ENCODE measurements around the gene FLOT2.

GRCh38 chr17:28878158-28878910 is 19.2 kb downstream of the FLOT2 start:
- no peak for TF ChIP-seq CTCF (conservative IDR thresholded peaks at IDR 0.05; ENCODE audit: low read depth, low read length)
- TF ChIP-seq EZH2phosphoT487 (IDR thresholded peaks at IDR 0.05; ENCODE audit: borderline replicate concordance, low read length): no peak
